Measurements from ENCODE around the gene SAMD4B. TPM values are rescaled to one million over a fixed set of nuclear protein-coding genes. Genes with fewer than 3 reads are reported as not detected.
A peak's percentile ranks its signal among the peaks of the same experiment; 100 is the strongest.
"Not testable (repeated sequence)": the region's sequence is repeated elsewhere in the genome, so short reads cannot be mapped to it uniquely, and the experiment has no call there.

Gene SAMD4B
- total RNA-seq, 1 experiment from 2014 or later, result 57.4 TPM

GRCh38 chr19:39369200-39369599, 27.0 kb downstream of the SAMD4B start:
- no peak for DNase-seq (ENCODE audit: low read depth)

- no peak for DNase-seq (ENCODE audit: low read depth)
These were observed 28.5 kb downstream of the SAMD4B start for GRCh38 chr19:39370735-39371134.

- peak; percentile 74 for DNase-seq (ENCODE audit: low read depth)
These were observed 30.0 kb downstream of the SAMD4B start for GRCh38 chr19:39372047-39372802.

- DNase-seq (ENCODE audit: low read depth), result no peak
These were observed 30.7 kb downstream of the SAMD4B start for GRCh38 chr19:39372941-39373340.

- no peak for DNase-seq (ENCODE audit: low read depth)
These were observed 33.7 kb downstream of the SAMD4B start for GRCh38 chr19:39375929-39376328.

- DNase-seq (ENCODE audit: low read depth), result no peak
These were observed 35.4 kb downstream of the SAMD4B start for GRCh38 chr19:39377373-39378362.

- not testable (repeated sequence) for DNase-seq (ENCODE audit: low read depth)
These were observed 37.1 kb downstream of the SAMD4B start for GRCh38 chr19:39379366-39379765.

GRCh38 chr19:39379865-39380396, 37.7 kb downstream of the SAMD4B start:
- no peak for DNase-seq (ENCODE audit: low read depth)

- DNase-seq (ENCODE audit: low read depth), result no peak
These were observed 38.6 kb downstream of the SAMD4B start for GRCh38 chr19:39380521-39381502.

- DNase-seq (ENCODE audit: low read depth), result no peak
These were observed 39.8 kb downstream of the SAMD4B start for GRCh38 chr19:39381910-39382611.

GRCh38 chr19:39382991-39383828, 41.0 kb downstream of the SAMD4B start:
- no peak for DNase-seq (ENCODE audit: low read depth)

- DNase-seq (ENCODE audit: low read depth), result no peak
These were observed 42.8 kb downstream of the SAMD4B start for GRCh38 chr19:39384839-39385568.

- no peak for DNase-seq (ENCODE audit: low read depth)
These were observed 43.6 kb downstream of the SAMD4B start for GRCh38 chr19:39385629-39386411.

- DNase-seq (ENCODE audit: low read depth), result no peak
These were observed 44.3 kb downstream of the SAMD4B start for GRCh38 chr19:39386557-39386956.

- DNase-seq (ENCODE audit: low read depth), result no peak
These were observed 46.4 kb downstream of the SAMD4B start for GRCh38 chr19:39388657-39389056.

- DNase-seq (ENCODE audit: low read depth), result no peak
These were observed 47.6 kb downstream of the SAMD4B start for GRCh38 chr19:39389631-39390414.

GRCh38 chr19:39390451-39390750, 48.2 kb downstream of the SAMD4B start:
- DNase-seq (ENCODE audit: low read depth), result no peak

All from Daoy (cell line).